ENCODE measurements around the gene GLI2. TPM values are rescaled to one million over a fixed set of nuclear protein-coding genes. Genes with fewer than 3 reads are reported as not detected.

The GLI2 gene
- total RNA-seq, 2 donors from 2014 or later, result 17.0 to 24.2 TPM

DNA sequence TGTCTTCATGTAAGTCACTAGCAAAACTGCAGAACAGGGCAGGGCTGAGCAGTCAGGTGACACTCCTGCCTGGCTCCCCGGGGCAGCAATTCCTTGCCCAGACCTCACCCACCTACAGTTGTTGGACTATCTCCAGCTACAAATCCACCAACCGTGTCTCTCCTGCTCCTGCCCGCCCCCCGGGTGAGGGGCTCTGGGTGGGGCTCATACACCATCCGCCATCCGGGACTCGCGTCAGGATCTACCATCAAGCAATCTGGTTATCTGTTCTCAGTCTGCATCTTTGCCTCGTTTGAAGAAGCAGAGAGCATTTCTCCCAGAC is 13.5 kb upstream of the GLI2 start:
- no peaks in the 10 kb centered on the region for H3K36me3 ChIP-seq (ENCODE audit: control insufficient read depth, insufficient read depth, low read length)
- Mint-ChIP-seq H3K27ac (peak overlapping the region; percentile 95), H3K4me3 (peak overlapping the region; percentile 15), H3K4me1 (peaks cover 17% of the 10 kb centered on the region), H3K36me3 (ENCODE audit: low read depth) (no peaks in the 10 kb centered on the region), H3K27me3 (ENCODE audit: insufficient read depth) (peaks cover 14% of the 10 kb centered on the region), H3K9me3 (peaks cover 24% of the 10 kb centered on the region)
- no peaks in the 10 kb centered on the region for H3K27me3 ChIP-seq (ENCODE audit: control insufficient read depth, insufficient read depth, low read length, poor library complexity, severe bottlenecking)
- H3K27ac ChIP-seq (ENCODE audit: low read depth, low read length), result no peak overlapping the region
- H3K9ac ChIP-seq (ENCODE audit: extremely low read depth, low read length, poor library complexity, severe bottlenecking), result no peak overlapping the region
- H3K4me1 ChIP-seq (ENCODE audit: control insufficient read depth, insufficient read depth, low read length), result peaks cover 12% of the 10 kb centered on the region
- peaks cover 9% of the 10 kb centered on the region for H3K9me3 ChIP-seq (ENCODE audit: control insufficient read depth, low read length)
- peak overlapping the region; percentile 7 for H3K4me3 ChIP-seq (ENCODE audit: low read length)
- 79 to 86% methylated on average over 6 to 9 of the region's 9 CpGs for WGBS, 2 experiments (ENCODE audit: insufficient coverage in 1 of 2, insufficient read length in 1 of 2)
- TF ChIP-seq, protein P1, sequence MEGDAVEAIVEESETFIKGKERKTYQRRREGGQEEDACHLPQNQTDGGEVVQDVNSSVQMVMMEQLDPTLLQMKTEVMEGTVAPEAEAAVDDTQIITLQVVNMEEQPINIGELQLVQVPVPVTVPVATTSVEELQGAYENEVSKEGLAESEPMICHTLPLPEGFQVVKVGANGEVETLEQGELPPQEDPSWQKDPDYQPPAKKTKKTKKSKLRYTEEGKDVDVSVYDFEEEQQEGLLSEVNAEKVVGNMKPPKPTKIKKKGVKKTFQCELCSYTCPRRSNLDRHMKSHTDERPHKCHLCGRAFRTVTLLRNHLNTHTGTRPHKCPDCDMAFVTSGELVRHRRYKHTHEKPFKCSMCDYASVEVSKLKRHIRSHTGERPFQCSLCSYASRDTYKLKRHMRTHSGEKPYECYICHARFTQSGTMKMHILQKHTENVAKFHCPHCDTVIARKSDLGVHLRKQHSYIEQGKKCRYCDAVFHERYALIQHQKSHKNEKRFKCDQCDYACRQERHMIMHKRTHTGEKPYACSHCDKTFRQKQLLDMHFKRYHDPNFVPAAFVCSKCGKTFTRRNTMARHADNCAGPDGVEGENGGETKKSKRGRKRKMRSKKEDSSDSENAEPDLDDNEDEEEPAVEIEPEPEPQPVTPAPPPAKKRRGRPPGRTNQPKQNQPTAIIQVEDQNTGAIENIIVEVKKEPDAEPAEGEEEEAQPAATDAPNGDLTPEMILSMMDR (conservative IDR thresholded peaks at IDR 0.05), result no peak
- DNase-seq, result peak; percentile 58

GRCh38 chr2:120722568-120723421 is 12.9 kb upstream of the GLI2 start:
- TF ChIP-seq, protein P1 (conservative IDR thresholded peaks at IDR 0.05), result no peak
- H3K27ac Mint-ChIP-seq, result peak overlapping the region; percentile 95
- no peaks in the 10 kb centered on the region for H3K36me3 Mint-ChIP-seq (ENCODE audit: low read depth)
- H3K9me3 ChIP-seq (ENCODE audit: control insufficient read depth, low read length), result peaks cover 9% of the 10 kb centered on the region
- H3K27me3 ChIP-seq (ENCODE audit: control insufficient read depth, insufficient read depth, low read length, poor library complexity, severe bottlenecking), result no peaks in the 10 kb centered on the region
- peaks cover 12% of the 10 kb centered on the region for H3K4me1 ChIP-seq (ENCODE audit: control insufficient read depth, insufficient read depth, low read length)
- H3K9ac ChIP-seq (ENCODE audit: extremely low read depth, low read length, poor library complexity, severe bottlenecking), result peak overlapping the region; percentile 38
- H3K27me3 Mint-ChIP-seq (ENCODE audit: insufficient read depth), result peaks cover 14% of the 10 kb centered on the region
- H3K4me3 ChIP-seq (ENCODE audit: low read length), result peak overlapping the region; percentile 7
- H3K36me3 ChIP-seq (ENCODE audit: control insufficient read depth, insufficient read depth, low read length), result no peaks in the 10 kb centered on the region
- DNase-seq, result peak; percentile 82
- 50 to 53% methylated on average over 9 to 11 of the region's 11 CpGs for whole genome bisulfite sequencing, 2 experiments (ENCODE audit: insufficient coverage in 1 of 2, insufficient read length in 1 of 2)
- H3K4me1 Mint-ChIP-seq, result peaks cover 17% of the 10 kb centered on the region
- peak overlapping the region; percentile 72 for H3K27ac ChIP-seq (ENCODE audit: low read depth, low read length)
- H3K4me3 Mint-ChIP-seq, result peak overlapping the region; percentile 15
- peaks cover 28% of the 10 kb centered on the region for H3K9me3 Mint-ChIP-seq

DNA sequence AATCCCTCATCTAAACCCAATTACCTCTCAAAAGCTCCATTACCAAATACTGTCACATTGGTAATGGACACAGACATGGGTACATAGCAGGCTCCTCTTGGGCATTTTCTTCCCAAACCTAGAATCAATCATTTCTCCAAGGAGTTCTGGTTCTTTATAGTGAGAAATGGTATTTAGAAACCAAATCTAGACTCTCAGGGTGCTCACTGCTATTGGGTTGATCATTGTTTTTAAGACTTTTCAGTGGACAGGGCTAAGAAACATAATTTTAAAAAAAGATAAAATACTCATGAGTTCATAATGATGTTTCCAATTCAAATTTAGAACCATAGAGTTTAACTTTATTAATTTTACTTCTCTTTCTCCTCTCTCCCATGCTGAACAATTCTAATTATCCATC is 9.4 kb upstream of the GLI2 start:
- no peak for DNase-seq
- peaks cover 9% of the 10 kb centered on the region for H3K9me3 ChIP-seq (ENCODE audit: control insufficient read depth, low read length)
- Mint-ChIP-seq H3K4me3 (no peak overlapping the region), H3K27me3 (ENCODE audit: insufficient read depth) (peaks cover 9% of the 10 kb centered on the region), H3K36me3 (ENCODE audit: low read depth) (no peaks in the 10 kb centered on the region), H3K4me1 (peaks cover 21% of the 10 kb centered on the region), H3K27ac (no peak overlapping the region), H3K9me3 (peaks cover 28% of the 10 kb centered on the region)
- no peak overlapping the region for H3K4me3 ChIP-seq (ENCODE audit: low read length)
- peaks cover 12% of the 10 kb centered on the region for H3K4me1 ChIP-seq (ENCODE audit: control insufficient read depth, insufficient read depth, low read length)
- H3K9ac ChIP-seq (ENCODE audit: extremely low read depth, low read length, poor library complexity, severe bottlenecking), result no peak overlapping the region
- H3K27ac ChIP-seq (ENCODE audit: low read depth, low read length), result no peak overlapping the region
- TF ChIP-seq, protein P1 (conservative IDR thresholded peaks at IDR 0.05), result no peak
- H3K27me3 ChIP-seq (ENCODE audit: control insufficient read depth, insufficient read depth, low read length, poor library complexity, severe bottlenecking), result no peaks in the 10 kb centered on the region
- H3K36me3 ChIP-seq (ENCODE audit: control insufficient read depth, insufficient read depth, low read length), result no peaks in the 10 kb centered on the region
